Parathyroid adenoma (tissue), 2 donors: Measurements from ENCODE around the gene AGBL1.

Source experiments
- H2AFZ ChIP-seq: fragments of 300-600 bp; sonication (generic); one replicate; pipeline ENCODE4 v1.7.0; 2017; ENCODE audit warnings: antibody characterized with exemption, mild to moderate bottlenecking
- H3K27ac ChIP-seq: fragments of 300-600 bp; sonication (generic); one replicate; pipeline ENCODE4 v1.7.0; 2017
- H3K27me3 ChIP-seq: fragments of 300-600 bp; sonication (generic); one replicate; pipeline ENCODE4 v1.7.0; 2017; ENCODE audit warnings: low read length; ENCODE audit not compliant: control insufficient read depth, insufficient read depth
- H3K36me3 ChIP-seq: fragments of 300-600 bp; sonication (generic); one replicate; pipeline ENCODE4 v1.7.0; 2017; ENCODE audit warnings: low read length; ENCODE audit not compliant: control insufficient read depth, insufficient read depth
- H3K4me1 ChIP-seq: fragments of 300-600 bp; sonication (generic); one replicate; pipeline ENCODE4 v1.7.0; 2017; ENCODE audit warnings: control low read depth
- H3K4me2 ChIP-seq: fragments of 300-600 bp; sonication (generic); one replicate; pipeline ENCODE4 v1.7.0; 2017; ENCODE audit warnings: low read length
- H3K4me3 ChIP-seq: fragments of 300-600 bp; sonication (generic); one replicate; pipeline ENCODE4 v1.7.0; 2017; ENCODE audit warnings: low read depth, low read length
- H3K79me2 ChIP-seq: fragments of 300-600 bp; sonication (generic); one replicate; pipeline ENCODE4 v1.7.0; 2017; ENCODE audit warnings: control low read depth
- H3K9ac ChIP-seq: fragments of 300-600 bp; sonication (generic); one replicate; pipeline ENCODE4 v1.7.0; 2017; ENCODE audit warnings: mild to moderate bottlenecking
- H3K9me3 ChIP-seq: fragments of 300-600 bp; sonication (generic); one replicate; pipeline ENCODE4 v1.7.0; 2017; ENCODE audit warnings: low read length; ENCODE audit not compliant: control insufficient read depth
- CTCF ChIP-seq: fragments of 300-600 bp; sonication (generic); IDR thresholded peaks from one replicate; pipeline ENCODE4 v1.7.0; 2017; ENCODE audit warnings: antibody characterized with exemption, mild to moderate bottlenecking
- donor health status: primary hyperparathyroidism.

The AGBL1 gene

DNA sequence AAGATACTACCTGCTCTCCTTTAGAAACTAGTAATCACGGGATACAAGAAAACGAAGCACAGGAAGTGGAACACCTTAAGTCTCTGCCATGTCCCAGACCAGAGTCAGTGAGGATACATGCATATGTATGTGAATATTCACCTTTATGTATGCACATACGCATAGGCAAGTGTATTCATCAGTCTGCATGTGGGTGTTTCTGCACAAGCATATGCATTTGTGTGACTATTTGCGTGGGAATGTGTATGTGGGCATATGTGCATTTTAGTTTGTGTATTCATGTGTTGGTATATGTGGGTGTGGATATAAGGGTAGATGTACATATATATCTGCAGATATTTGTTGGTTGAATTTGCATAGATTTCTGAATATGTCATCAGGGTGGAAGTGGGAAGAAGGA is 889.7 kb downstream of the AGBL1 start:
- Histone ChIP-seq H2AFZ (no peak overlapping the region), H3K79me2 (no peaks in the 10 kb centered on the region), H3K27me3 (no peaks in the 10 kb centered on the region), H3K4me1 (no peaks in the 10 kb centered on the region), H3K4me3 (no peak overlapping the region), H3K27ac (no peak overlapping the region), H3K9me3 (no peaks in the 10 kb centered on the region), H3K9ac (no peak overlapping the region), H3K4me2 (no peak overlapping the region), H3K36me3 (no peaks in the 10 kb centered on the region)
- TF ChIP-seq CTCF, result no peak

- no peak for TF ChIP-seq CTCF
- Histone ChIP-seq H3K4me1 (no peaks in the 10 kb centered on the region), H3K9me3 (no peaks in the 10 kb centered on the region), H3K79me2 (no peaks in the 10 kb centered on the region), H3K4me2 (no peak overlapping the region), H3K27me3 (no peaks in the 10 kb centered on the region), H2AFZ (no peak overlapping the region), H3K27ac (no peak overlapping the region), H3K36me3 (no peaks in the 10 kb centered on the region), H3K9ac (no peak overlapping the region), H3K4me3 (no peak overlapping the region)
Measured at GRCh38 chr15:86973284-86973844, 893.7 kb downstream of the AGBL1 start.

- Histone ChIP-seq H3K9me3 (no peaks in the 10 kb centered on the region), H3K27ac (no peak overlapping the region), H3K27me3 (no peaks in the 10 kb centered on the region), H3K9ac (no peak overlapping the region), H3K4me3 (no peak overlapping the region), H3K4me1 (no peaks in the 10 kb centered on the region), H2AFZ (no peak overlapping the region), H3K4me2 (no peak overlapping the region), H3K79me2 (no peaks in the 10 kb centered on the region), H3K36me3 (no peaks in the 10 kb centered on the region)
- TF ChIP-seq CTCF, result no peak
Measured at GRCh38 chr15:86988033-86988432, 908.4 kb downstream of the AGBL1 start.

DNA sequence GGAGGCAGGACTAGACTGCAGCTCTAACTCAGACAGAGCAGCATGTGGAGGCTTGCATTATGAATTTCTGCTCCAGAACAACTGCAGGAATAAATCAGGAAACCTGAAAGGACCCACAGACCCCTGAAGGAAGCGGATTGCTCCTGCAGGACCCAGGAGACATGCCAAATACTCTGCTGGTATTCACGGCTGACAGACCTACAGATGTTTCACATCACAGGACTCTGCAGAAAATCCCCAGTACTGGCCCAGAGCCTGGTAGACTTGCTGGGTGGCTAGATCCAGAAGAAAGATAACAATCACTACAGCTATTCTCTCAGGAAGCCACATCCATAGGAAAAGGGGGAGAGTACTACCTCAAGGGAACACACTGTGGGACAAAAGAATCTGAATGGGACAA is 942.1 kb downstream of the AGBL1 start:
- Histone ChIP-seq H2AFZ (no peak overlapping the region), H3K9me3 (no peaks in the 10 kb centered on the region), H3K4me3 (no peak overlapping the region), H3K27me3 (no peaks in the 10 kb centered on the region), H3K36me3 (no peaks in the 10 kb centered on the region), H3K27ac (no peak overlapping the region), H3K9ac (no peak overlapping the region), H3K4me1 (no peaks in the 10 kb centered on the region), H3K4me2 (no peak overlapping the region), H3K79me2 (no peaks in the 10 kb centered on the region)
- no peak for TF ChIP-seq CTCF

GRCh38 chr15:87031540-87032230 is 952.0 kb downstream of the AGBL1 start:
- no peak overlapping the region for H3K27ac ChIP-seq
- H2AFZ ChIP-seq, result no peak overlapping the region
- no peaks in the 10 kb centered on the region for H3K27me3 ChIP-seq
- no peak overlapping the region for H3K4me2 ChIP-seq
- no peaks in the 10 kb centered on the region for H3K79me2 ChIP-seq
- H3K36me3 ChIP-seq, result no peaks in the 10 kb centered on the region
- no peak for TF ChIP-seq CTCF
- no peaks in the 10 kb centered on the region for H3K9me3 ChIP-seq
- no peak overlapping the region for H3K4me3 ChIP-seq
- no peak overlapping the region for H3K9ac ChIP-seq
- H3K4me1 ChIP-seq, result no peaks in the 10 kb centered on the region
